ENCODE results near the gene MFRP. TPM values are rescaled to one million over a fixed set of nuclear protein-coding genes. Genes with fewer than 3 reads are reported as not detected.

MFRP gene
- total and polyA plus RNA-seq, 10 of the 15 experiments (the other 5 are each of a cell fraction or from before 2014, with no cell fraction given): not detected

GRCh38 chr11:119298726-119299125 lies 47.8 kb downstream of the MFRP start (continued):
- TF ChIP-seq, protein P1, sequence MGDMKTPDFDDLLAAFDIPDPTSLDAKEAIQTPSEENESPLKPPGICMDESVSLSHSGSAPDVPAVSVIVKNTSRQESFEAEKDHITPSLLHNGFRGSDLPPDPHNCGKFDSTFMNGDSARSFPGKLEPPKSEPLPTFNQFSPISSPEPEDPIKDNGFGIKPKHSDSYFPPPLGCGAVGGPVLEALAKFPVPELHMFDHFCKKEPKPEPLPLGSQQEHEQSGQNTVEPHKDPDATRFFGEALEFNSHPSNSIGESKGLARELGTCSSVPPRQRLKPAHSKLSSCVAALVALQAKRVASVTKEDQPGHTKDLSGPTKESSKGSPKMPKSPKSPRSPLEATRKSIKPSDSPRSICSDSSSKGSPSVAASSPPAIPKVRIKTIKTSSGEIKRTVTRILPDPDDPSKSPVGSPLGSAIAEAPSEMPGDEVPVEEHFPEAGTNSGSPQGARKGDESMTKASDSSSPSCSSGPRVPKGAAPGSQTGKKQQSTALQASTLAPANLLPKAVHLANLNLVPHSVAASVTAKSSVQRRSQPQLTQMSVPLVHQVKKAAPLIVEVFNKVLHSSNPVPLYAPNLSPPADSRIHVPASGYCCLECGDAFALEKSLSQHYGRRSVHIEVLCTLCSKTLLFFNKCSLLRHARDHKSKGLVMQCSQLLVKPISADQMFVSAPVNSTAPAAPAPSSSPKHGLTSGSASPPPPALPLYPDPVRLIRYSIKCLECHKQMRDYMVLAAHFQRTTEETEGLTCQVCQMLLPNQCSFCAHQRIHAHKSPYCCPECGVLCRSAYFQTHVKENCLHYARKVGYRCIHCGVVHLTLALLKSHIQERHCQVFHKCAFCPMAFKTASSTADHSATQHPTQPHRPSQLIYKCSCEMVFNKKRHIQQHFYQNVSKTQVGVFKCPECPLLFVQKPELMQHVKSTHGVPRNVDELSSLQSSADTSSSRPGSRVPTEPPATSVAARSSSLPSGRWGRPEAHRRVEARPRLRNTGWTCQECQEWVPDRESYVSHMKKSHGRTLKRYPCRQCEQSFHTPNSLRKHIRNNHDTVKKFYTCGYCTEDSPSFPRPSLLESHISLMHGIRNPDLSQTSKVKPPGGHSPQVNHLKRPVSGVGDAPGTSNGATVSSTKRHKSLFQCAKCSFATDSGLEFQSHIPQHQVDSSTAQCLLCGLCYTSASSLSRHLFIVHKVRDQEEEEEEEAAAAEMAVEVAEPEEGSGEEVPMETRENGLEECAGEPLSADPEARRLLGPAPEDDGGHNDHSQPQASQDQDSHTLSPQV (IDR thresholded peaks at IDR 0.05): no peak
- TF ChIP-seq ZZZ3 (IDR thresholded peaks at IDR 0.05; ENCODE audit: control insufficient read depth, insufficient read length, low read depth): no peak
- TF ChIP-seq BCL3 (IDR thresholded peaks at IDR 0.05; ENCODE audit: borderline replicate concordance, insufficient read depth, low read depth, low read length, poor library complexity, severe bottlenecking): no peak
- TF ChIP-seq ZNF622 (IDR thresholded peaks at IDR 0.05): no peak

DNA sequence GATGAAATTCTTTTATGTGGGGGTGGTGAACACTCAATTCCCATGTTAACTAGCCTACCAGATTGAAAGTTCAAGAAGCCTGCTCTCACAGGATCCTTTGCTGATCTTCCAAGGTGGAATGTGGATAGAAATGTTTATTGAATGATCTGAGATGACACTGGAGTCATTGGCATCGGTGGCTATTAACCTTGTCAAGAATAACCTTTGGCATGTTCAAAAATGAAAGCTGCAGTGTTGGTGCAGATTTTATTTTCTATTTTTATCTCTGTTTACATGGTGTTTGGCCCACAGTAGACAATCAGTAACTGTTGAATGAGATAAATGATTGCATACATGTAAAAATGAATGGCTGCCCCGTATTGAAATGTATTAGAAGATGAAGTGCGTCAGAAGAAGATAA lies 48.6 kb downstream of the MFRP start:
- Histone ChIP-seq H2AFZ (ENCODE audit: control insufficient read depth, low read depth, low read length) (no peak overlapping the region), H3K4me3 (no peak overlapping the region), H4K20me1 (ENCODE audit: control insufficient read depth, insufficient read depth) (no peaks in the 10 kb centered on the region), H3K9me3 (replicated peaks; ENCODE audit: control insufficient read depth, insufficient read depth, low read length) (no peaks in the 10 kb centered on the region), H3K36me3 (ENCODE audit: control insufficient read depth in 2 of 2, insufficient read depth in 2 of 2, low read length in 1 of 2) (peaks cover 10 to 32% of the 10 kb centered on the region in 2 experiments), H3K9ac (ENCODE audit: control insufficient read depth, insufficient read depth, low read length) (no peak overlapping the region), H3K79me2 (ENCODE audit: control insufficient read depth, insufficient read depth, low read length) (no peaks in the 10 kb centered on the region), H3K27me3 (replicated peaks in 1 of 2; ENCODE audit: control insufficient read depth in 2 of 2, insufficient read depth in 2 of 2, low read length in 1 of 2) (no peaks in the 10 kb centered on the region), H3K4me1 (ENCODE audit: control insufficient read depth, insufficient read depth, low read length) (no peaks in the 10 kb centered on the region), H3K27ac (ENCODE audit: control insufficient read depth, insufficient read depth) (no peak overlapping the region), H3K4me2 (ENCODE audit: control insufficient read depth, insufficient read depth) (no peak overlapping the region)
- ChIA-PET POLR2A (no interaction called here), RAD21 (ENCODE audit: unreplicated experiment) (no interaction called here), SMC1A (ENCODE audit: uncharacterized antibody, unreplicated experiment) (no interaction called here), CTCF (interaction anchor here (0.6 to 1.9 kb wide), 8 partner anchors 10 to 1268 kb away, joined by 3 to 7 read pairs (median 4); no protein-coding TSS in a partner anchor)
- no peak for DNase-seq (ENCODE audit: low read depth, low spot score)
- intact Hi-C loops (cut with micrococcal nuclease; ENCODE audit: unreplicated experiment): no loop called here
- in situ Hi-C loops (cut with MboI): no loop called here
- no TSS peak for BruUV-seq (replicated peaks)
- whole genome bisulfite sequencing (ENCODE audit: insufficient coverage, insufficient replicate concordance, low lambda C conversion rate, missing lambda C conversion rate): 99% methylated on average over 3 of the region's 3 CpGs
- no peak for FAIRE-seq
- no peak for ATAC-seq
- no peak for TF ChIP-seq POLR2A (IDR thresholded peaks at IDR 0.05; ENCODE audit: low read depth, low read length)
- no peak for TF ChIP-seq IRF5 (IDR thresholded peaks at IDR 0.05; ENCODE audit: borderline replicate concordance)
- TF ChIP-seq, protein P2, sequence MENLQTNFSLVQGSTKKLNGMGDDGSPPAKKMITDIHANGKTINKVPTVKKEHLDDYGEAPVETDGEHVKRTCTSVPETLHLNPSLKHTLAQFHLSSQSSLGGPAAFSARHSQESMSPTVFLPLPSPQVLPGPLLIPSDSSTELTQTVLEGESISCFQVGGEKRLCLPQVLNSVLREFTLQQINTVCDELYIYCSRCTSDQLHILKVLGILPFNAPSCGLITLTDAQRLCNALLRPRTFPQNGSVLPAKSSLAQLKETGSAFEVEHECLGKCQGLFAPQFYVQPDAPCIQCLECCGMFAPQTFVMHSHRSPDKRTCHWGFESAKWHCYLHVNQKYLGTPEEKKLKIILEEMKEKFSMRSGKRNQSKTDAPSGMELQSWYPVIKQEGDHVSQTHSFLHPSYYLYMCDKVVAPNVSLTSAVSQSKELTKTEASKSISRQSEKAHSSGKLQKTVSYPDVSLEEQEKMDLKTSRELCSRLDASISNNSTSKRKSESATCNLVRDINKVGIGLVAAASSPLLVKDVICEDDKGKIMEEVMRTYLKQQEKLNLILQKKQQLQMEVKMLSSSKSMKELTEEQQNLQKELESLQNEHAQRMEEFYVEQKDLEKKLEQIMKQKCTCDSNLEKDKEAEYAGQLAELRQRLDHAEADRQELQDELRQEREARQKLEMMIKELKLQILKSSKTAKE (IDR thresholded peaks at IDR 0.05; ENCODE audit: low read depth, poor library complexity, severe bottlenecking): no peak
- TF ChIP-seq CHD4 (IDR thresholded peaks at IDR 0.05): no peak
- TF ChIP-seq, protein P3, sequence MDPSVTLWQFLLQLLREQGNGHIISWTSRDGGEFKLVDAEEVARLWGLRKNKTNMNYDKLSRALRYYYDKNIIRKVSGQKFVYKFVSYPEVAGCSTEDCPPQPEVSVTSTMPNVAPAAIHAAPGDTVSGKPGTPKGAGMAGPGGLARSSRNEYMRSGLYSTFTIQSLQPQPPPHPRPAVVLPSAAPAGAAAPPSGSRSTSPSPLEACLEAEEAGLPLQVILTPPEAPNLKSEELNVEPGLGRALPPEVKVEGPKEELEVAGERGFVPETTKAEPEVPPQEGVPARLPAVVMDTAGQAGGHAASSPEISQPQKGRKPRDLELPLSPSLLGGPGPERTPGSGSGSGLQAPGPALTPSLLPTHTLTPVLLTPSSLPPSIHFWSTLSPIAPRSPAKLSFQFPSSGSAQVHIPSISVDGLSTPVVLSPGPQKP (IDR thresholded peaks at IDR 0.05; ENCODE audit: low read depth, low read length): no peak
- TF ChIP-seq TARDBP (IDR thresholded peaks at IDR 0.05; ENCODE audit: borderline replicate concordance): no peak
- TF ChIP-seq MYB (IDR thresholded peaks at IDR 0.05; ENCODE audit: borderline replicate concordance, low read depth, low read length): no peak
- TF ChIP-seq MTA2 (IDR thresholded peaks at IDR 0.05; ENCODE audit: low read depth): no peak
- no peak for TF ChIP-seq CHD2 (IDR thresholded peaks at IDR 0.05; ENCODE audit: borderline replicate concordance, low read depth, low read length)
